GM12864 (cell line): ENCODE data around the gene ZNF827.

Experiments used
- DNase-seq: peaks from one replicate; pipeline ENCODE4 v3.0.0-alpha.2; 2011; ENCODE audit warnings: low read depth
- H3K4me3 ChIP-seq: 2 replicates; pipeline ENCODE4 v1.5.1; 2011; ENCODE audit warnings: mild to moderate bottlenecking, low read depth, low read length, control low read depth
- CTCF ChIP-seq: IDR thresholded peaks from 2 replicates; pipeline ENCODE4 v1.5.1; 2011; ENCODE audit warnings: low read depth, mild to moderate bottlenecking, moderate library complexity, low read length, control low read depth, inconsistent platforms; ENCODE audit errors: missing control alignments

Gene ZNF827

GRCh38 chr4:145821766-145822165 is 116.9 kb downstream of the ZNF827 start:
- no peak for DNase-seq
- H3K4me3 ChIP-seq, result no peak overlapping the region
- TF ChIP-seq CTCF, result no peak

DNA sequence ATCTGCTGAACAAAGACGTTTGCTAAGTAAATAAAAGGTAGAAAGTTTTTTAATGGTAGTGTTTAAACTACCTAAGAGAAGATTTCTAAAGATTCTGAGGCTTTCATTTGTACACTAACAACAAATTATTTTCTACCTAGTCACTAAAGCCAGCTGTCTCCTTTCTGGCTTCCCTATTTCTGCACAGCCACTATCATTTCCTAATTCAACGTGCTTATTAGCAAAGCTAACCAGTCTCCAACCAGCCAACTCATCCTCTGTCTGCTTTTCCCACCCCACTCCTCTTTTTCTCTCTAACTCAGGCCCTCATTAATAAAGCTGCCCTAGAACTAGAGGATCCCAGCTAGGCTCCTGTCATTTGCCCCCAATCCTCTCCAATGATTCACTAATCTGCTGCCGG is 118.2 kb downstream of the ZNF827 start:
- DNase-seq, result no peak
- no peak overlapping the region for H3K4me3 ChIP-seq
- no peak for TF ChIP-seq CTCF

DNA sequence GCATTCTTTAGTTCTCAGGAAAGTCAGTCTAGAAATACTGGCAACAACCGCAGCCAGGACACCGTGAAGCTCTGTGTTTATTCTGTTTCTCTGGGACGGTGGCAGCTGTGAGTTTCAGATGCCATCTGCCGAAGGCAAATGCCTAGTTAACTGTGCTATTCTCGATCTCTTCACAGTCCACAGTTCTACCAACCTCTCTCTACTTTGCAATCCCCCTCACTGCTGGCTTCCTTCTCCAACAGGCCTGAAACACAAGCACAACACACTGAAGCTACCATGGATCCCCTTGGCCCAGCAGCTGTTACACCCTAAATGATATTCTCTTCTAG is 118.8 kb downstream of the ZNF827 start:
- no peak for TF ChIP-seq CTCF
- H3K4me3 ChIP-seq, result no peak overlapping the region
- DNase-seq, result no peak

- H3K4me3 ChIP-seq, result no peak overlapping the region
- TF ChIP-seq CTCF, result no peak
- no peak for DNase-seq
These were observed 119.3 kb downstream of the ZNF827 start for GRCh38 chr4:145819101-145819852.

DNA sequence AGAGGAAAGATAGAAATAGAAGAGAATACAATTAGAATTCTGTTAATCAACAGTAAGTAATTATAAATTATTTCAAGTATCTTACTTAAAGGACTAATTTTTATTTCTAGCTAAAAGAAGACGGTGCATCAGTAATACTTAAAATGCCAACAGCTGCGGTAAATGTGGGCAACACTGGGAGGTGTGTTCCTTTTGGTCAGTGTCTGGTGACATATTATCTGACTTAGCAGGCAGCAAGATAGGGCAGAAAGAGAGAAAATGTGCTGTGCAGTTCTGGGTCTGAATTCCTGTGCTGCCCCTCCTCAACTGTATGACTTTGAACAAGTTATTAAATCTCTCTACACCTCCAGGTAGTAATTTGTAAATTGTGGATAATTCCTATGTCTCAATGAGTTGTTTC is 120.6 kb downstream of the ZNF827 start:
- H3K4me3 ChIP-seq, result no peak overlapping the region
- no peak for TF ChIP-seq CTCF
- no peak for DNase-seq

- TF ChIP-seq CTCF, result no peak
- no peak overlapping the region for H3K4me3 ChIP-seq
- DNase-seq, result no peak
These were observed 122.5 kb downstream of the ZNF827 start for GRCh38 chr4:145816091-145816490.

DNA sequence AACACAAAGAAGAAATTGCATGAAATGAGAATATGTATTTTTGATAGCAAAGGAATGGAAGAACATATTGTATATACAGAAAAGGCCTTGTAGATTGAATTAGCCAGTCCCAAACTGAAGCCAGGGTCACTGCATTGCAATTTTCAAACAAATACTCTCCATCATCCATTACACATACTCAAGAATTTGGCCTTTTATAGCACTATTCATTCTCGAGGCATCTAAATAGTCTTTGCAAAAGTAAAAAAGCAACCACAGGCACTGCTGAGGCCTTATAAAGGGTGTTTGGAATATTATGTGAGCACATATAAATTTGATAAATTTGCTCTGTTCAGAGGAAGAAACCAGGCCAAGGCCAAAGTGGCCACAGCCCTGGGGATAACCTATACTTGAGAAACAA is 123.0 kb downstream of the ZNF827 start:
- TF ChIP-seq CTCF, result no peak
- DNase-seq, result no peak

More for the DNA sequence above, 123.0 kb downstream of the ZNF827 start:
- H3K4me3 ChIP-seq, result no peak overlapping the region
